HG03565 (cell line): Measurements from ENCODE around the gene C5AR2.
"Not testable (repeated sequence)": the region's sequence is repeated elsewhere in the genome, so short reads cannot be mapped to it uniquely, and the experiment has no call there.

Experiments used
- ATAC-seq: cut with Tn5 transposase; IDR thresholded peaks from one replicate; pipeline ENCODE4 v1.9.1; 2021; ENCODE audit warnings: mild to moderate bottlenecking, moderate library complexity; ENCODE audit not compliant: unreplicated experiment

C5AR2 gene

DNA sequence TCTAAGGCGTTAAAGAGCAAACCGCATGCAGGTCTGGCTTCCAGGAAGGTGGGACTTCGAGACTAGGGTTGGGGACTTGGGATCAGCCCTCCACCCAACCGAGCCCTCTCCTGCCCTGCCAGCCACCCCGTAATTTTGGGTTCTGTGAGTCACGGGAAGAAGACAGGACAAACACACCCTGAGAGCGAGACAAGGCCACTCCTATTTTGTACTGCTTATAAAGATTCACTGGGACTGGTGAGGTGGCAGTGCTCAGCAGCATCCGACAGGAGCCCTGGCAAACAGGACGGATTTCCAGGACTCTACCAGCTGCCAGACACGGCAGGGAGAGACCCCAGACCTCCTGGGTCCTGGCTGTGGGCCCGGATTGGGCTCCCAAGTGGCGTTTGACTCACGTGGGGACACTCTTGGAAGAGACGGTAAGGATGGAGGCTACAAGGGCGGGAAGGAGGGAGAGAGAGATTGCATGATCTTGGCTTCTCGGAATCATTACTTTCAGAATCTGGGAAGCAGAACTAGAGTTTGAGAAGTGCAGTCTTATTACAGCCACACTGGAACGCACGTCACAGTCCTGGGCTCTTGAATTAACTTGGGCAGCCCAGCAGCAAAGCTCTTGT is at the start of gene C5AR2:
TSS of gene C5AR2 (plus strand) at position 245 of the 617 bp plus-strand sequence. CDS start 8,625 bp downstream, outside the sequence.
- no peak for ATAC-seq

GRCh38 chr19:47283405-47284059 is 48.4 kb upstream of the C5AR2 start:
- ATAC-seq, result no peak

DNA sequence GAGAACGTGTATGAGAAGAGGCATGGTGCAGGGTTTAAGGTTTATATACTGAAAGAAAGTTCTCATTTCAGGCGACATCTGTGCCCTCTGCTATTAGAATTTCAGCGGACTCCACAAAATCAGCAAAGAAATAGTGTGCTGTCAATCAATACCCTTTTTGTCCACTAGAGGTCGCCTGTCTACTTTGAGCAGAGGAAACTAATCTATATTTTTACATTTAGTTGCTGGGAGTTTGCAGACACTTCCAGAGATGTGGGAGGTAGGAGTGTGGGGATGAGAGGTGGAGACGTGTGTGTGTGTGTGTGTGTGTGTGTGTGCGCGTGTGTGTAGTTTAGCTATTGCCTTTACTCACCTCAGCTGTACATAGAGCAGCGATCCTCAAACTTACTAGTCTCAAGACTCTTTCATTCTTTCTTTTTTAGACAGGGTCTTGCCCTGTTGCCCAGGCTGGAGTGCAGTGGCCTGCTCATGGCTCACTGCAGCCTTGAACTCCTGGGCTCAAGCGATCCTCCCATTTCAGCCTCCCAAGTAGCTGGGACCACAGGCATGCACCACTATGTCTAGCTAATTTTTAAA is 47.6 kb upstream of the C5AR2 start:
- no peak for ATAC-seq

DNA sequence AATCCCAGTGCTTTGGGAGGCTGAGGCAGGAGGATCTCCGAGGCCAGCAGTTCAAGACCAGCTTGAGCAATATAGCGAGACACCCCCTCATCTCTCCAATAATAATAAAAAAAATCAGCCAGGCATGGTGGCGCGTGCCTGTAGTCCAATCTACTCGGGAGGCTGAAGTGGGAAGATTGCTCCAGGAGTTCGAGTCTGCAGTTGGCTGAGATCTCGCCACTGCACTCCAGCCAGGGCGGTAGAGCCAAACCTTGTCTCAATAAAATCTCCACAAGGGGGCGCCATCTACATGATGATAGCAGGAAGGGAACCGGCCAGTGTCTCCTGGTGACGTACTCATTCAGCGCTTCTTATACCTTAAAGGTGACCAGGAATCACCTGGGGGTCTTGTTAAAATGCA is 35.9 kb upstream of the C5AR2 start:
- no peak for ATAC-seq

- not testable (repeated sequence) for ATAC-seq
Observed at GRCh38 chr19:47300867-47301266, 31.1 kb upstream of the C5AR2 start.

DNA sequence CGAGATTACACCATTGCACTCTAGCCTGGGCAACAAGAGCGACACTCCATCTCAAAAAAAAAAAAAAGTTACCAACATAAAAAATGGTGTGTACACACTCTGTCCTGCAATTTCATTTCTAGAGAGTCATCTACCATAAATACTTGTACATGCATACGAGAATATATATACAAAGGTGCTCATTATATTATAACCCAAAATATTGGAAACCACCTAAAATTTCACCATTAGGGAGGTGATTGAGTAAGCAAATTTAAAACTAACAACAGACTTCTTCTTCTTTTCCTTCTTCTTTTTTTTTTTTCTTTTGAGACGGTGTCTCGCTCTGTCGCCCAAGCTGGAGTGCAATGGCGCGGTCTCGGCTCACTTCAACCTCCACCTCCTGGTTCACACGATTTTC is 29.7 kb upstream of the C5AR2 start:
- no peak for ATAC-seq

DNA sequence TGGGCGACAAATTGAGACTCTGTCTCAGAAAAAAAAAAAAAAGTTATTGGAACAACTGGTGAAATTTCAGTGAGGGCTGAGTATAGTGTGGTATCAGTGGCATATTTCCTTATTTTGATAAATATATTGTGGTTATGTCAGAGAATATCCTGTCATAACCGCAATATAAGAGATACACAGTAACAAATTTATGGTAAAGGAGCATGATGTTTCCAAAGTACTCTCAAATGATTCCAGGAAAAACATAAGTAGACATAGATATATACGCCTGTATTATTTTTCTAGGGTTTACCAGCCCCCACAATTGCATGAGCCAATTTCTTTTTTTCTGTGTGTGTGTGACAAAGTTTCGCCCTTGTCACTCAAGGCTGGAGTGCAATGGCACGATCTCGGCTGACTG is 28.0 kb upstream of the C5AR2 start:
- ATAC-seq, result no peak

GRCh38 chr19:47305309-47305751 is 26.6 kb upstream of the C5AR2 start:
- no peak for ATAC-seq

DNA sequence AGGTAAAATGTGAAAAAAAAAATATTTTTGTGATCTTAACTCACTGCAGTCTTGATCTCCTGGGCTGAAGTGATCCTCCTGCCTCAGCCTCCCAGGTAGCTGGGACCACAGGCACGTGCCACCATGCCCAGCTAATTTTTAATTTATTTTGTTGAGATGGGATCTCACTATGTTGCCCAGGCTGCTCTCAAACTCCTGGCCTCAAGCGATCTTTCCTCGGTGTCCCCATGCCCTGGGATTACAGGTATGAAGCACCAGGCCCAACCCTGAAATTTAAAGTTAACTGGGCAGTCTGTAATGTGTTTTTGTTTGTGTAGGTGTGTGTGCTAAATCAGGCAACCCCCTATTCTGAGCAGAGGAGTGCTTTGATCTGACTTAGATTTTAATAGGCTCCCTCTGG is 25.7 kb upstream of the C5AR2 start:
- ATAC-seq, result no peak

GRCh38 chr19:47309038-47309437 is 22.9 kb upstream of the C5AR2 start:
- no peak for ATAC-seq

- ATAC-seq, result no peak
Observed at GRCh38 chr19:47309608-47310007, 22.4 kb upstream of the C5AR2 start, which contains the start of gene C5AR1. C5AR1 (plus strand) TSS chr19:47309861; CDS start chr19:47309896, 35 bp downstream.

DNA sequence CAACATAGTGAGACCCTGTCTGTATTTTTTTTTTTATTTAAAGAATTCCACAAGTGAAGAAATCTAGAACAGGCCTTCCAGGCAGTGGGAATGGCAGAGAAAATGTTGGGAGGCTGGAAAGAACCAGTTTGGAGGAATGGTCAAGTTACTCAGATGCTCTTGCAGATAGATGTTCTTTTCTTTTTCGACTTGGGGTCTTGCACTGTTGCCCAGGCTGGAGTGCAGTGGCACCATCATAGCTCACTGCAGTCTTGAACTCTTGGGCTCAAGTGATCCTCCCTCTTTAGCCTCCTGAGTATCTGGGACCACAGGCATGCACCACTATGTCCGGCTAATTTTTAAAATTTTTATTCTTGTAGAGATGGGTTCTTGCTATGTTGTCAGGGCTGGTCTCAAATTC is 21.7 kb upstream of the C5AR2 start:
- no peak for ATAC-seq

- ATAC-seq, result no peak
Observed at GRCh38 chr19:47310819-47311218, 21.2 kb upstream of the C5AR2 start.

DNA sequence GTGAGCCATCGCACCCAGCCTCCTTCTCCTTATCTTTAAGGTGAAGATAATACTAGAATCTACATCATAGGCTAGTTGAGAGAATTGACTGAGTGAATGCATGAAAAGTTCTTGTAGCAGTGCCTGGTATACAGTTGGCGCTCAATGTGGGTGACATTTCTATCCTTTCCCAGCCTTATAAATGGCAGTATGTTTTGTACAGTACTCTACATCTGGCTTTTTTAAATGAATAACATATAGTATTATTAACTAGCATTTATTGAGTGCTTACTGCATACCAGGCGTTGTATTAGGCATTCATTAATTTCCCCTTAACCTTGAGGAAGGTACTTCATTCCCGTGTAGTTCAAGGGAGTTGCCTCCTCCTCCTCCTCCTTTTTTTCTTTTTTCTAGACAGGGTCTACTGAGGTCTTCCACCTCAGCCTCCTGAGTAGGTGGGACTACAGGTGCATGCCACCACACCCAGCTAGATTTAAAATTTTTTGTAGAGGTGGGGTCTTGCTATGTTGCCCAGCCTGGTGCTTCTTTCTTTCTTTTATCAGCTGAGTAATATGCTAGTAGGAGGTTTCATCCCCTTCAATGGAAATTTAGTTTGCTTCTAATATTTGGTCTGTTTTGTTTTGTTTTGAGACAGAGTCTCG is 19.5 kb upstream of the C5AR2 start:
- ATAC-seq, result no peak

DNA sequence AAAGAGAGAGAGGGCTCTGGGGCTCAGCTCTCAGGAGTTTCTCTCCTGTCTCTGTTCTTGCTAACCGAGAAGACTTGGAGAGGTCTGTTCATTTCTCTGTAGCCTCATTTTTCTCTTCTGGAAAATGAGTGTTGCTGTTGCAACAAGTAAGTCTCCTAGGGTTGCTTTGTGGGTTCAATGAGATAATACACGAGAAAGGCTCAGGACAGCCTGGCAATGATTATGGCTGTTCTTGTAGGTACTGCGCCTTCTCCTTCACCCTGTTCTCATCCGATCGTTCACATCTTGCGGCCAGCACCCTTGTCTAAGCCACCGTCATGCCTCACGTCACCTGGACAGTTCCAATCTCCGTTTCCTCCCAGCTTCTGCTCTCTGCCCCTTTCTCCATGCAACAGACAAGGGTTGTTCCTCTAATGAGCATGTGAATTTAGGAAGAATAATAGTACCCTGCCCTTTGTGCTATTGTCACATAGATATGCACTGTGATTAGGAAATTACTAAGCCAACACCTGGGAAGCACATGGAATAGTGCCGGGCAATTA is 18.1 kb upstream of the C5AR2 start:
- ATAC-seq, result no peak

DNA sequence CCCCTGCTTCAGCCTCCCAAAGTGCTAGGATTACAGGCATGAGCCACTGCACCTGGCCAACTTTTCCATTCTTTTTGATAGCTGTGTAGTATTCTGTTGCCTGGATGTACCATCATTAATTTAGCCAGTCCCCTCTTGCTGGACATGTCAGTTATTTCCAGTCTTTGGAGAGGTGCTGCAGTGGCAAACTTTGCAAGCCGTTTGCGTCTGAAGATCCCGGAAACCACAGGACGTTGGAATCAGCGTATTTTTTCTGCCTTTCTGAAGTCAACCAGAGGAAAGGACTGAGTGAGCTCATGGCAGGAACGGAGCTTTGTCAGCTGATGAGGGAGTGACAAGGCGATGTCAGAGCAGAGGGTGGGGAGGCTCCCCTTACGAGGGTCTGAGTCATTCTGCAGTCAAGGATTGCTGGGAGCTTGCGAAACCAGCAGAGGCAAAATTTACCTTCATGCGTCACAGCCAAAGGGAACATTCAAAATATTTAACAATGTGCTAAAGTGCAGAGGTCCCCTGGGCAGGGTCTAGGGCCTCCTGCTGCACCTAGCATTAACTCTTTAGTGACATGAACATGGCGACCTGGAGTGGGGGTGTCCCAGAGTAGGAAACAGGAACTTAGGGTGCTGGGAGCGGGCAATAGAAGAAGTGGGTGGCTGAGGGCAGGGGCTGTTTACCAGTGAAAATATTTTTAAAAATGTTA is 16.7 kb upstream of the C5AR2 start:
- ATAC-seq, result no peak

- ATAC-seq, result no peak
Observed at GRCh38 chr19:47316513-47316912, 15.5 kb upstream of the C5AR2 start.

GRCh38 chr19:47319923-47320871 is 11.8 kb upstream of the C5AR2 start:
- no peak for ATAC-seq

DNA sequence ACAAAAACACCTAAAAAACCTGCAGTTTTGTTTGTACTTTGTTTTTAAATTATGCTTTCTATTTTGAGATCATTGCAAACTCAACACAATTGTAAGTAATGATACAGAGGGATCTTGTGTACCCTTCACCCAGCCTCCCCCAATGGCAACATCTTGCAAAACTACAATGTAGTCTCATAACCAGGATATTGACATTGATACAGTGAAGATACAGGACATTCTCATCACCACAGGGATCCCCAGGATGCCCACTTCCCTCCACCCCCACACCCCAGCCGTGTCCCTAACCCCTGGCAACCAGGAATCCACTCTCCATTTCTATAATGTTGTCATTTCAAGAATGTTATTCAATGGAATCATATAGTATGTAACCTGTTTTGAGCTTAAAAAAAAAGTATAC is 10.3 kb upstream of the C5AR2 start:
- ATAC-seq, result no peak

GRCh38 chr19:47322058-47322457 is 9.9 kb upstream of the C5AR2 start:
- ATAC-seq, result no peak
